SJCRH30 (cell line): ENCODE results near the gene SFTA2. TPM values are rescaled to one million over a fixed set of nuclear protein-coding genes. Genes with fewer than 3 reads are reported as not detected.

Source experiments
- DNase-seq, 2 experiments: peaks; one replicate each; pipeline ENCODE4 v3.0.0-alpha.2; 2015 to 2020
- H3K27ac ChIP-seq: fragments of 250-450 bp; sonication (Bioruptor Pico); 2 replicates; pipeline ENCODE4 v1.5.1; 2020; ENCODE audit warnings: mild to moderate bottlenecking, moderate library complexity
- H3K27me3 ChIP-seq: fragments of 250-450 bp; sonication (Bioruptor Pico); 2 replicates; pipeline ENCODE4 v1.5.1; 2020; ENCODE audit warnings: mild to moderate bottlenecking, moderate library complexity
- H3K36me3 ChIP-seq: fragments of 250-450 bp; sonication (Bioruptor Pico); 2 replicates; pipeline ENCODE4 v1.5.1; 2020; ENCODE audit warnings: mild to moderate bottlenecking, moderate library complexity
- H3K4me1 ChIP-seq: fragments of 250-450 bp; sonication (Bioruptor Pico); 2 replicates; pipeline ENCODE4 v1.5.1; 2020; ENCODE audit warnings: mild to moderate bottlenecking, moderate library complexity
- H3K4me3 ChIP-seq: fragments of 250-450 bp; sonication (Bioruptor Pico); 2 replicates; pipeline ENCODE4 v1.5.1; 2020; ENCODE audit warnings: mild to moderate bottlenecking, moderate library complexity
- H3K9me3 ChIP-seq: fragments of 250-450 bp; sonication (Bioruptor Pico); replicated peaks from 2 replicates; pipeline ENCODE4 v1.5.1; 2020; ENCODE audit warnings: mild to moderate bottlenecking, moderate library complexity
- total RNA-seq: library from RNA; depleted of rRNA; stranded (reverse); fragments of >200 nt; shearing (Covaris generic); gene quantifications from 2 replicates; pipeline ENCODE4 v1.2.3, GENCODE V29; 2014

The SFTA2 gene
- total RNA-seq, 1 experiment from 2014 or later = not detected

GRCh38 chr6:30894381-30894780 is 37.6 kb downstream of the SFTA2 start:
- no peaks in the 10 kb centered on the region for H3K9me3 ChIP-seq
- no peaks in the 10 kb centered on the region for H3K27me3 ChIP-seq
- H3K27ac ChIP-seq = no peak overlapping the region
- peaks cover 71% of the 10 kb centered on the region for H3K36me3 ChIP-seq
- H3K4me3 ChIP-seq = no peak overlapping the region
- peaks cover 15% of the 10 kb centered on the region for H3K4me1 ChIP-seq
- no peak for DNase-seq

- H3K4me3 ChIP-seq = no peak overlapping the region
- no peaks in the 10 kb centered on the region for H3K9me3 ChIP-seq
- no peak overlapping the region for H3K27ac ChIP-seq
- no peaks in the 10 kb centered on the region for H3K27me3 ChIP-seq
- H3K36me3 ChIP-seq = peaks cover 68% of the 10 kb centered on the region
- no peak for DNase-seq
- peaks cover 15% of the 10 kb centered on the region for H3K4me1 ChIP-seq
Observed at GRCh38 chr6:30893666-30894065, 38.3 kb downstream of the SFTA2 start.

GRCh38 chr6:30893001-30893591 is 38.9 kb downstream of the SFTA2 start:
- H3K4me1 ChIP-seq = peaks cover 15% of the 10 kb centered on the region
- peaks cover 65% of the 10 kb centered on the region for H3K36me3 ChIP-seq
- H3K9me3 ChIP-seq = no peaks in the 10 kb centered on the region
- no peak overlapping the region for H3K4me3 ChIP-seq
- DNase-seq = no peak
- no peak overlapping the region for H3K27ac ChIP-seq
- H3K27me3 ChIP-seq = no peaks in the 10 kb centered on the region

- Histone ChIP-seq H3K4me1 (peaks cover 16% of the 10 kb centered on the region), H3K36me3 (peaks cover 56% of the 10 kb centered on the region)
- no peak for DNase-seq
Observed at GRCh38 chr6:30891816-30892538, 40.0 kb downstream of the SFTA2 start.

GRCh38 chr6:30891450-30891723 is 40.6 kb downstream of the SFTA2 start:
- Histone ChIP-seq H3K4me1 (peaks cover 22% of the 10 kb centered on the region), H3K4me3 (no peak overlapping the region), H3K27ac (no peak overlapping the region), H3K36me3 (peaks cover 51% of the 10 kb centered on the region), H3K9me3 (no peaks in the 10 kb centered on the region), H3K27me3 (no peaks in the 10 kb centered on the region)
- no peak for DNase-seq

More at GRCh38 chr6:30891816-30892538, 40.0 kb downstream of the SFTA2 start:
- no peaks in the 10 kb centered on the region for H3K9me3 ChIP-seq
- no peak overlapping the region for H3K4me3 ChIP-seq
- no peaks in the 10 kb centered on the region for H3K27me3 ChIP-seq
- no peak overlapping the region for H3K27ac ChIP-seq

GRCh38 chr6:30890646-30891449 is 41.1 kb downstream of the SFTA2 start:
- Histone ChIP-seq H3K4me3 (no peak overlapping the region), H3K27me3 (no peaks in the 10 kb centered on the region), H3K27ac (peak overlapping the region; percentile 46), H3K36me3 (peaks cover 46% of the 10 kb centered on the region), H3K9me3 (no peaks in the 10 kb centered on the region), H3K4me1 (peaks cover 22% of the 10 kb centered on the region)
- DNase-seq = no peak

GRCh38 chr6:30889921-30890645 is 41.9 kb downstream of the SFTA2 start:
- no peaks in the 10 kb centered on the region for H3K27me3 ChIP-seq
- H3K4me3 ChIP-seq = no peak overlapping the region
- H3K4me1 ChIP-seq = peaks cover 22% of the 10 kb centered on the region
- H3K27ac ChIP-seq = peak overlapping the region; percentile 46
- H3K9me3 ChIP-seq = no peaks in the 10 kb centered on the region
- peak; percentile 87 to 88 for DNase-seq
- peaks cover 43% of the 10 kb centered on the region for H3K36me3 ChIP-seq

- Histone ChIP-seq H3K36me3 (peaks cover 39% of the 10 kb centered on the region), H3K27me3 (no peaks in the 10 kb centered on the region), H3K4me3 (no peak overlapping the region), H3K27ac (peak overlapping the region; percentile 46; the same call in 1 of the 2 replicates), H3K4me1 (peaks cover 22% of the 10 kb centered on the region), H3K9me3 (no peaks in the 10 kb centered on the region)
- no peak for DNase-seq
Observed at GRCh38 chr6:30889496-30889885, 42.5 kb downstream of the SFTA2 start.

- peaks cover 33% of the 10 kb centered on the region for H3K36me3 ChIP-seq
- peaks cover 22% of the 10 kb centered on the region for H3K4me1 ChIP-seq
Observed at GRCh38 chr6:30888816-30889495, 43.0 kb downstream of the SFTA2 start.

GRCh38 chr6:30887901-30888815 is 43.8 kb downstream of the SFTA2 start:
- Histone ChIP-seq H3K27me3 (no peaks in the 10 kb centered on the region), H3K36me3 (peaks cover 31% of the 10 kb centered on the region), H3K9me3 (no peaks in the 10 kb centered on the region), H3K27ac (no peak overlapping the region), H3K4me3 (no peak overlapping the region), H3K4me1 (peaks cover 27% of the 10 kb centered on the region)
- no peak for DNase-seq

More at GRCh38 chr6:30888816-30889495, 43.0 kb downstream of the SFTA2 start:
- Histone ChIP-seq H3K27me3 (no peaks in the 10 kb centered on the region), H3K9me3 (no peaks in the 10 kb centered on the region), H3K4me3 (no peak overlapping the region), H3K27ac (no peak overlapping the region)
- DNase-seq = no peak

- H3K9me3 ChIP-seq = no peaks in the 10 kb centered on the region
- peaks cover 18% of the 10 kb centered on the region for H3K36me3 ChIP-seq
- H3K27ac ChIP-seq = peak overlapping the region; percentile 94
- H3K4me1 ChIP-seq = peaks cover 36% of the 10 kb centered on the region
- peak overlapping the region; percentile 68 for H3K4me3 ChIP-seq
- H3K27me3 ChIP-seq = no peaks in the 10 kb centered on the region
- DNase-seq = no peak
Observed at GRCh38 chr6:30886897-30887255, 45.1 kb downstream of the SFTA2 start.

- peak; percentile 91 to 92 for DNase-seq
- Histone ChIP-seq H3K27ac (peak overlapping the region; percentile 94), H3K4me1 (peaks cover 41% of the 10 kb centered on the region), H3K4me3 (peak overlapping the region; percentile 68), H3K36me3 (peaks cover 14% of the 10 kb centered on the region), H3K9me3 (no peaks in the 10 kb centered on the region), H3K27me3 (no peaks in the 10 kb centered on the region)
Observed at GRCh38 chr6:30885999-30886896, 45.7 kb downstream of the SFTA2 start.
